Activated T-cell treated with anti-CD3 and anti-CD28 coated beads, Interleukin-2, amount 50 U/mL, for 72 hours (primary cell): ENCODE measurements around the gene DDX19B. TPM values are rescaled to one million over a fixed set of nuclear protein-coding genes. Genes with fewer than 3 reads are reported as not detected.
"Not testable (repeated sequence)": the region's sequence is repeated elsewhere in the genome, so short reads cannot be mapped to it uniquely, and the experiment has no call there.

Source experiments
- ATAC-seq, 2 donors: fragments of 150-1000 bp; cut with Tn5 transposase; replicated peaks in 1 of 2; 2 replicates each; pipeline ENCODE4 v1.10.0; 2021; ENCODE audit warnings: moderate library complexity in 2 of 2, mild to moderate bottlenecking in 1 of 2
- DNase-seq, 2 donors: peaks; one replicate each; pipeline ENCODE4 v3.0.0; 2021 to 2022; ENCODE audit warnings: mixed read lengths in 1 of 2
- H3K27ac Mint-ChIP-seq: one replicate; pipeline ENCODE4 v1.8.0; 2022; ENCODE audit warnings: mild to moderate bottlenecking, moderate library complexity, mixed read lengths
- H3K27me3 Mint-ChIP-seq: one replicate; pipeline ENCODE4 v1.8.0; 2022; ENCODE audit warnings: low read depth, mixed read lengths
- H3K36me3 Mint-ChIP-seq, 2 donors: one replicate each; pipeline ENCODE4 v1.8.0; 2022; ENCODE audit warnings: mixed read lengths in 2 of 2, mild to moderate bottlenecking in 1 of 2; ENCODE audit not compliant: insufficient read depth in 2 of 2
- H3K4me1 Mint-ChIP-seq: one replicate; pipeline ENCODE4 v1.8.0; 2022; ENCODE audit warnings: low read depth, mixed read lengths
- H3K4me3 Mint-ChIP-seq, 2 donors: one replicate each; pipeline ENCODE4 v1.8.0; 2022; ENCODE audit warnings: mild to moderate bottlenecking in 2 of 2, mixed read lengths in 2 of 2, moderate library complexity in 2 of 2
- H3K9me3 Mint-ChIP-seq, 2 donors: one replicate each; pipeline ENCODE4 v1.8.0; 2022; ENCODE audit warnings: mixed read lengths in 2 of 2
- total RNA-seq, 2 donors: library from RNA; stranded (reverse); gene quantifications; one replicate each; pipeline ENCODE4 v1.2.3, GENCODE V29; 2022

The DDX19B gene
- total RNA-seq, 2 donors from 2014 or later, result 52.6 to 61.0 TPM

DNA sequence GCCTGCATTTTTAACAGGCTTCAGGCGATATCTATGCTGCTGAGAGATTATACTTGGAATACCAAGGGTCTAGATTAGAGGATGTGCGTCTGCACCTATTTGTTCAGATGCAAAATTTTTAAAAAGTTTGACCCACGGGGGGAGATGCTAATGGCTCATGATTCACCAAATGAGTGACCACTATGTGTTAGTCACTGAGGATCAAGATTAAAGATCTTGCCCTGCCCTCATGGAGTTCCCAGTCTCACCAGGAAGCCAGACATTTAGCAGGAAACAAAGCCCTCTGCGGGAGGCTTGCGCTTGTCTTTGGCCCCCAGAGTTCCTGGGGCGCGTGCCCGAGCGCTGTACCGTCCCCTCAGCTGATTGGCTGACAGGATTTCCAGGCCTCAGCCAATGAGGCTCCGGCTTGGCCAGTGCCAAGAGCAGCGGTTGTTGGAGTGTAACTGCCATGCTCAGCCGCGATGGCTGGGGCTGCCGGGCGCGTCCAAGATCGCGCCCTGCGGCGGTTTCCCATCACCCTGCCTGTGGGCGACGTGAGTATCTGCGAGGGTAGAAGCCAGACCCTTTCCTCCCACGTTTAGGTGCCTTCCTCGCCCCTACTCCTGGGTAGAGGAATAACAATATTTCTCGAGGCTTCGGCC is 4.5 kb upstream of the DDX19B start:
- no peak overlapping the region for H3K4me3 Mint-ChIP-seq
- H3K36me3 Mint-ChIP-seq, result peaks cover 0 to 2% of the 10 kb centered on the region in 2 donors
- peaks cover 25% of the 10 kb centered on the region for H3K4me1 Mint-ChIP-seq
- ATAC-seq (no peak), DNase-seq (no peak)
- no peaks in the 10 kb centered on the region for H3K9me3 Mint-ChIP-seq
- no peaks in the 10 kb centered on the region for H3K27me3 Mint-ChIP-seq
- no peak overlapping the region for H3K27ac Mint-ChIP-seq

DNA sequence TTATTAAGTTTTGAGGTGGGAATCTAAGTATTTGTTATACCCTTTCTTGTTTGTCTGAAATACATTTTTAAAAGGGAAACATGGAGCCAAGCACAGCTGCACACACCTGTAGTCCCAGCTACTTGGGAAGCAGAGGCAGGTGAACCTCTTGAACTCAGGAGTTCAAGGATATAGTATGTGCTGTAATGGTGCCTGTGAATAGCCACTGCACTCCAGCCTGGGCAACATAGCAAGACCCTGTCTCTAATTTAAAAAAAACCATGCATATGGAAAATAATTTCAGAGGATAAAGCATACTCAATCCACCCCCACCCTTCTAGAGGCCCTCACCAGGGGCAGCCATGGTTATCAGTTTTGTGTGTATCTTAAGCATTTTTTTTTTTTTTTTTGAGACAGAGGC is 3.4 kb upstream of the DDX19B start:
- no peak for DNase-seq
- Mint-ChIP-seq H3K4me3 (no peak overlapping the region), H3K27me3 (no peaks in the 10 kb centered on the region), H3K4me1 (peaks cover 25% of the 10 kb centered on the region), H3K27ac (no peak overlapping the region), H3K36me3 (peaks cover 0 to 5% of the 10 kb centered on the region in 2 donors), H3K9me3 (no peaks in the 10 kb centered on the region)
- no peak for ATAC-seq

DNA sequence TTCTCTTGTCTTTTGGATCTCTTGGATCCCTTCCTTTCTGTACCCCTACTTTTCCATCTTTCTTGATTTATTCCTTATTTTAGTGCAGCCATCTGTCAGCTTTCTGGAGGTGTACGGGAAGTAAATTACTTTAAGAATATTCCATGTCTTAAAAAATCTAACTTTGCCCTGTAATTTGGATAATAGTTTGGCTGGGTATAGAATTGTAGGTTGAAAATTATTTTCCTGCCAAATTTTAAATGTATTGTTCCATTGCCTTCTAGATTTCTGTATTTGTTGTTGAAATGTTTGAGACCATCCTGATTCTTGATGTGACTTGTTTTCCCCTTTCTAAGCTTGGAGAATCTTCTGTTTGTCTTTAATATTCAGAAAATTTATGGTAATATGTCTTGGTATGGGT is 2.1 kb downstream of the DDX19B start:
- peak overlapping the region; percentile 86 for H3K27ac Mint-ChIP-seq

DNA sequence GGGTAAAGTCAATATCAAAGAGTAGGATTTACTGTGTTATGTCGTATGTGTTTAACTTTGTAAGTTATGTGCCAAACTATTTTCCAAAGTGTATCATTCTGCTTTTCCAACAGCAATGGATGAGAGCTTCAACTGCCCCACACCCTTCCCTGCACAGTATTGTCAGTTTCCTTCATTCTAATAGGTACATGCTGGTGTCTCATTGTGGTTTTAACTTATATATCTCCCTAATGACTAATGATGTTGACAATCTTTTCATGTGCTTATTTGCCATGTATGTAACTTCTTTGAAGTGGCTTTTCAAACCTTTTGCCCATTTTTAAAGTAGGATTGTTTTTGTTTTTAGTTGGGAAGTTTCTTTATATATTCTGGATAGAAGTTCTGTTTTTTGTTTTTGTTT is 3.8 kb downstream of the DDX19B start:
- Mint-ChIP-seq H3K27ac (no peak overlapping the region), H3K4me3 (peak overlapping the region in 1 of 2 donors; percentile 29), H3K4me1 (peaks cover 52% of the 10 kb centered on the region), H3K9me3 (peaks cover 0 to 3% of the 10 kb centered on the region in 2 donors), H3K36me3 (peaks cover 12 to 27% of the 10 kb centered on the region in 2 donors), H3K27me3 (no peaks in the 10 kb centered on the region)
- ATAC-seq (no peak), DNase-seq (no peak)

More for the DNA sequence above, 2.1 kb downstream of the DDX19B start:
- peaks cover 52% of the 10 kb centered on the region for H3K4me1 Mint-ChIP-seq
- no peaks in the 10 kb centered on the region for H3K27me3 Mint-ChIP-seq
- H3K36me3 Mint-ChIP-seq, result peaks cover 12 to 27% of the 10 kb centered on the region in 2 donors
- H3K9me3 Mint-ChIP-seq, result peaks cover 0 to 3% of the 10 kb centered on the region in 2 donors
- peak overlapping the region; percentile 95 for H3K4me3 Mint-ChIP-seq
- ATAC-seq (no peak), DNase-seq (no peak)

DNA sequence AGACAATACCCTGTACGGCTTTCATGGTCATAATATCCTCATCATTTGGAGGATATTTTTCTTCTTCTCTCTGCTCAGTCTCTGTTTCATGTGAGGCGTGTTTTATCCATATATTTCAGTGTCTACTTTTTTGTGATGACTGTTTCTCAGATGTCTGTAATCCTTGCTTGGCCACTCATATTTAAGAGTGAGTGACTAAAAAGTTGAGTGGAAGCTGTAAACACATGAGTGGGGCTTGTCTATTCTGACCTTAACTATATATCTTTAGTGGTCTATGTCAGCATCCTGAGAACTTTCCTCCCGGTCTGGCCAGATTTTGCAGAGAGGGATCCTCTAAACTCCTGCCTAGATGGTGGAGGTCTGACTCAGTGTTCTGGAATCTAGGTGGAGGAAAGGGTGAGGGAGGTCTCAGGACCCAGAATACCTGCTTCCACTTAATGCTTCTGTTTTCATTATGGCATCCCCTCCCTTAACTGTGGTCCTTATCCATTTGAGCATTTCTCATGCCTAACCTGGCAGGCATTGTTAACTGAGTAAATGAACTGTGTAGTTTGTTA is 6.0 kb downstream of the DDX19B start:
- H3K27ac Mint-ChIP-seq, result peak overlapping the region; percentile 83
- DNase-seq, result no peak
- H3K9me3 Mint-ChIP-seq, result peaks cover 0 to 3% of the 10 kb centered on the region in 2 donors
- peaks cover 41% of the 10 kb centered on the region for H3K4me1 Mint-ChIP-seq
- ATAC-seq, result peak in 1 of 2 donors; percentile 58
- H3K27me3 Mint-ChIP-seq, result no peaks in the 10 kb centered on the region
- H3K4me3 Mint-ChIP-seq, result peak overlapping the region in 1 of 2 donors; percentile 72
- H3K36me3 Mint-ChIP-seq, result peaks cover 12 to 27% of the 10 kb centered on the region in 2 donors

DNA sequence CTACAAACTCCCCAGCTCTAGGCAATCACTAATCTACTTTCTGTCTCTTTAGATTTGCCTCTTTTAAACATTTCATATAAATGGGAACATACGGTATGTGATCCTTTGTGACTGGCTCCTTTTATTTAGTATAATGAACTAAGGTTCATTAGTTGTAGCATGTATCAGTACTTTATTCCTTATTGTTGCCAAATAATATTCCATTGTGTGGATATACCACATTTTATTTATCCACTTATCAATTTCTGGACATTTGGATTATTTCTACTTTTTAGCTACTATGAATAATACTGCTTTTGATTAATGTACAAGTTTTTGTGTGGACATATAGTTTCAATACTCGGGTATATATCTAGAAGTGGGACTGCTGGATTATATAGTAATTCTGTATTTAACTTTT is 7.9 kb downstream of the DDX19B start:
- Mint-ChIP-seq H3K4me1 (peaks cover 22% of the 10 kb centered on the region), H3K4me3 (no peak overlapping the region), H3K27ac (peak overlapping the region; percentile 81), H3K36me3 (peaks cover 4 to 11% of the 10 kb centered on the region in 2 donors), H3K9me3 (no peaks in the 10 kb centered on the region), H3K27me3 (no peaks in the 10 kb centered on the region)
- ATAC-seq (no peak), DNase-seq (no peak)

DNA sequence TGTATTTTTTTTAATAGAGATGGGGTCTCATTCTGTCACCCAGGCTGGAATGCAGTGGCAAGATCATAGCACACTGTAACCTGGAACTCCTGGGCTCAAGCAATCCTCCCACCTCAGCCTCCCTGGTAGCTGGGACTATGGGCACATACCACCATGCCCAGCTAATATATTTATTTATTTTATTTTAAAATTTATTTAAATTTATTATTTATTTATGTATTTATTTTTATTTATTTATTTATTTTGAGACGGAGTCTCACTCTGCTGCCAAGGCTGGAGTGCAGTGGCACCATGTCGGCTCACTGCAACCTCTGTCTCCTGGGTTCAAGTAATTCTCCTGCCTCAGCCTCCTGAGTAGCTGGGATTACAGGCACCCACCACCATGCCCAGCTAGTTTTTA is 8.7 kb downstream of the DDX19B start:
- not testable (repeated sequence) for H3K27ac Mint-ChIP-seq, H3K36me3 Mint-ChIP-seq, DNase-seq, ATAC-seq, H3K4me3 Mint-ChIP-seq, H3K27me3 Mint-ChIP-seq, H3K9me3 Mint-ChIP-seq
- peaks cover 14% of the 10 kb centered on the region for H3K4me1 Mint-ChIP-seq

DNA sequence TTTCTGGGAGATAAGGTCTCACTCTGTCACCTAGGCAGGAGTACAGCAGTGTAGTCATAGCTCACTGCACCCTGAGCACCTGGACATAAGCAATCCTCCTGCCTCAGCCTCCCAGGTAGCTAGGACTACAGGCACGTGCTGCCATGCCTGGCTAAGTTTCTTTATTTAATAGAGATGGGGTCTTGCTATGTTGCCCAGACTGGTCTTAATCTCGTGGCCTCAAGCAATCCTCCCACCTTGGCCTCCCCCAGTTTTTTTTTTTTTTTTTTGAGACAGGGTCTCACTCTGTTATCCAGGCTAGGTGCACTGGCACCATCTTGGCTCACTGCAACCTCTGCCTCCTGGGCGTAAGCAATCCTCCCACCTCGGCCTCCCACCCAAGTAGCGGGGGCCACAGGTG is 21.1 kb downstream of the DDX19B start:
- Mint-ChIP-seq H3K9me3 (no peaks in the 10 kb centered on the region), H3K27ac (no peak overlapping the region), H3K36me3 (peaks cover 4 to 11% of the 10 kb centered on the region in 2 donors), H3K4me3 (no peak overlapping the region), H3K4me1 (peaks cover 5% of the 10 kb centered on the region), H3K27me3 (no peaks in the 10 kb centered on the region)
- DNase-seq (no peak), ATAC-seq (no peak)

DNA sequence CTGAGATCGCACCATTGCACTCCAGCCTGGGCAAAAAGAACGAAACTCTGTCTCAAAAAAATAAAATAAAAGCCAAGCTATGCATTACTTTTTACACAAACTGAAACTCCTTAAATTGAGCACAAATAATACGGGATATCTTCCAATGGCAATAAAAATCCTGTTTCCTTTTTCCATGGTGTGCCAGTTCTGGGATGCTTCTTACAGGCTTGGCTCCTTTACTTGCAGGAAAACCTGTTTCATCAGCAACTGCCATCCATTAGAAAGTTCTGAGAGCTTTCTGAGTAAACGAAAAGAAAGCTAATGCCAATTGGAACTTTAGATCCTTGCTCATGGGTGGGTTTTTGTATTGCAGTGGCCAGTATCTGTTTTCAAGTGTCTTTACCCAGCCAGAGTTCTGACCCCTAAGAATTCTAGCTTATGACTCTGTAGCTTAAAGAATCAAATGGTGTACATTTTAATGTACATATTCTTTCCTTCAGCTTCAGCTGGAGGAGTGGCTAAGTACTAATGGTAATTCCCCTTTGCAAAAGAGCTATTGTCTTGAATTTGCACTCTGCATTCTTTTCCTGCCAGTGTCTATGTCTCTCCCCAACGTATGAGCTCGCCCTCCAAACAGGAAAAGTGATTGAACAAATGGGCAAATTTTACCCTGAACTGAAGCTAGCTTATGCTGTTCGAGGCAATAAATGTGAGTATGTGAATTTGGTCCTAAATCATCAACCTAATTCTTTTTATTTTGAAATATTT is 26.2 kb downstream of the DDX19B start:
- H3K4me1 Mint-ChIP-seq, result peaks cover 5% of the 10 kb centered on the region
- ATAC-seq (no peak), DNase-seq (no peak)
- no peaks in the 10 kb centered on the region for H3K9me3 Mint-ChIP-seq
- no peak overlapping the region for H3K4me3 Mint-ChIP-seq
- H3K36me3 Mint-ChIP-seq, result peaks cover 3 to 8% of the 10 kb centered on the region in 2 donors
- H3K27me3 Mint-ChIP-seq, result no peaks in the 10 kb centered on the region
- H3K27ac Mint-ChIP-seq, result no peak overlapping the region

DNA sequence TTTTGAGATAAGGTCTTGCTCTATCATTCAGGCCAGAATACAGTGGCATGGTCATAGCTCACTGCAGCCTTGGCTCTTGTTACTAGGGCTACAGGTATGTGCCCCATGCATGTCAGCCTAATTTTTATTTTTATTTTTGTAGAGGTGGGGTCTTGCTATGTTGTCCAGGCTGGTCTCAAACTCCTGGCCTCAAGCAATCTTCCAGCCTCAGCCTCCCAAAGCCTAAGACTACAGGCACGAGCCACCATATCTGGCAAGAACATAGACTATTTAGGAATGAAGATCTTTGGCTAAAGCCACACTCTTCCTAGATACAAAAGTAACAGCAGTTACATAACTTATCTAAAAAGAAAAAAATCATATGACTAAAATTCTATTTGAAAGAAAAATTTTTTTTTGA is 32.1 kb downstream of the DDX19B start:
- DNase-seq, result no peak
- ATAC-seq, result no peak
- Mint-ChIP-seq H3K4me1 (no peaks in the 10 kb centered on the region), H3K27me3 (no peaks in the 10 kb centered on the region), H3K27ac (no peak overlapping the region), H3K9me3 (no peaks in the 10 kb centered on the region), H3K4me3 (no peak overlapping the region), H3K36me3 (peaks cover 0 to 8% of the 10 kb centered on the region in 2 donors)

DNA sequence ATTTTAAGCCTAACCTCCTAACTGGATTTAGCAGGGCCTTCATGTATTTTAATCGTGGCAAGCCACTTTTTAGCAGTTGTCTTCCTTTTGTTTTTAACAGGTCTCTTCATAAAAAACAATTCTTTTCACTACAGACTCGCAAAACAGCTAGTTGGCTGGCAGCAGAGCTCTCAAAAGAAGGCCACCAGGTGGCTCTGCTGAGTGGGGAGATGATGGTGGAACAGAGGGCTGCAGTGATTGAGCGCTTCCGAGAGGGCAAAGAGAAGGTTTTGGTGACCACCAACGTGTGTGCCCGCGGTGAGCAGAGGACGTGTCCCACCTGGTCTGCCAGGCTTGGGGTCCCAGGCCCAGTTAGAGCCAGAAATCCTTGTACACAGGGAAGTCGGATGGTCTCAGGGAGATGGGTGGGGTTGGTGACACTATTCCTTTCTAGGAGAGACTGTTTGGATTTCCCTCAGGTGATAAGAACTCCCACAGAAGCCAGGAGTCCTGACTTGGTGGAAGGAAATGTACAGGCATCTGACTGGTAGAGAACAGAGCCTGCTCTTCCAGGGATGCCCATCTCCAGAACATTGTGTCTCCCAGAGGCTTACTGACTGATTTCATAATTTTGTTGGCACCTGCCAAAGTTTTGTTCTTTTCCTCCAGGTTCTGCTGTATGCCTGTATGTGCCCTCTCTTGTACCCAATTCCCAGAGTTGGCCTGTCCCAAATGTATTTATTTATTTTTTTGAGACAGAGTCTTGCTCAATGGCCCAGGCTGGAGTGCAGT is 32.8 kb downstream of the DDX19B start:
- Mint-ChIP-seq H3K27me3 (no peaks in the 10 kb centered on the region), H3K9me3 (no peaks in the 10 kb centered on the region), H3K36me3 (peaks cover 0 to 8% of the 10 kb centered on the region in 2 donors), H3K27ac (no peak overlapping the region), H3K4me3 (no peak overlapping the region), H3K4me1 (no peaks in the 10 kb centered on the region)
- DNase-seq (peak in 1 of 2 donors; percentile 3), ATAC-seq (no peak)

DNA sequence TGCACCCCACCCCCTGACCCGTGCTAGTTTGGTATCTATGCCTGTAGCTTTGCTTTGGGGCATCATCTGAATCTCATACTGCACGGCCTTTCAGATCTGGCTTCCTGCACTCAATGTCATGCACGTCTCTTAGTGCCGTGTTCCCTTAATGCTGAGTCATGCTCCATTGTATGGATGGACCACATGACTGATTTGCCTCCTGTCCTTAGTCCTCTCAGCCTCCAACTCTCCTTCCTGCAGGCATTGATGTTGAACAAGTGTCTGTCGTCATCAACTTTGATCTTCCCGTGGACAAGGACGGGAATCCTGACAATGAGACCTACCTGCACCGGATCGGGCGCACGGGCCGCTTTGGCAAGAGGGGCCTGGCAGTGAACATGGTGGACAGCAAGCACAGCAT is 33.7 kb downstream of the DDX19B start:
- H3K27ac Mint-ChIP-seq, ATAC-seq, DNase-seq, H3K36me3 Mint-ChIP-seq, H3K4me3 Mint-ChIP-seq, H3K27me3 Mint-ChIP-seq, H3K4me1 Mint-ChIP-seq, H3K9me3 Mint-ChIP-seq: not testable (repeated sequence)

DNA sequence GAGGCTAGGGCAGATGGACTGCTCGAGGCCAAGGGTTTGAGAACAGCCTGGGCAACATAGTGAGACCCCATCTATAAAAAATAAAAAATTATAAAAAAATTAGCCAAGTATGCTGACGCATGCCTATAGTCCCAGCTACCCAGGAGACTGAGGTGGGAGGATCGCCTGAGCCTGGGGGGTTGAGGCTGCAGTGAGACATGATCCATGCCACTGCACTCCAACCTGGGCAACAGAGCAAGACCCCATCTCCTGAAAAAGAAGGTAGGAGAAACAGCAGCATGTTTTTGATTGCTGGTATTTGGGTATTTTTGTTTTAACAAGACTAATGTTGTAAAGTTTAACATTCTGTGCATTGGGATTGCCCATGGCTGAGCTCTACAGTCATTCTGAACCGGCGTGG is 38.8 kb downstream of the DDX19B start:
- no peak overlapping the region for H3K4me3 Mint-ChIP-seq
- DNase-seq, result no peak
- no peaks in the 10 kb centered on the region for H3K9me3 Mint-ChIP-seq
- ATAC-seq, result no peak
- H3K27ac Mint-ChIP-seq, result no peak overlapping the region
- H3K36me3 Mint-ChIP-seq, result peaks cover 0 to 4% of the 10 kb centered on the region in 2 donors
- H3K4me1 Mint-ChIP-seq, result no peaks in the 10 kb centered on the region
- H3K27me3 Mint-ChIP-seq, result no peaks in the 10 kb centered on the region
